GM12878 (cell line): Measurements from ENCODE around the gene C5. TPM values are rescaled to one million over a fixed set of nuclear protein-coding genes. Genes with fewer than 3 reads are reported as not detected.

Experiments
- ATF3 ChIP-seq: IDR thresholded peaks from 2 replicates; pipeline ENCODE4 v1.6.1; 2011; ENCODE audit warnings: low read depth, mild to moderate bottlenecking, low read length, moderate library complexity, borderline replicate concordance; ENCODE audit errors: extremely low read depth
- BCL3 ChIP-seq: IDR thresholded peaks from 2 replicates; pipeline ENCODE4 v1.6.1; 2011; ENCODE audit warnings: borderline replicate concordance, low read depth, mild to moderate bottlenecking, moderate library complexity, low read length; ENCODE audit not compliant: insufficient read depth, poor library complexity, severe bottlenecking
- BCLAF1 ChIP-seq: fragments of 450-650 bp; IDR thresholded peaks from 2 replicates; pipeline ENCODE4 v1.6.1; 2017; ENCODE audit warnings: antibody characterized with exemption, mild to moderate bottlenecking, moderate library complexity
- CEBPB ChIP-seq, 2 experiments: fragments of 150-350 bp in 1 of 2; IDR thresholded peaks; 2 replicates each; pipeline ENCODE4 v1.6.1; 2012 to 2014; ENCODE audit warnings: low read depth in 2 of 2, low read length in 2 of 2, borderline replicate concordance in 1 of 2, inconsistent platforms in 1 of 2
- DPF2 ChIP-seq: fragments of 450-650 bp; IDR thresholded peaks from 2 replicates; pipeline ENCODE4 v1.6.1; 2017; ENCODE audit warnings: mild to moderate bottlenecking
- E4F1 ChIP-seq: fragments of 450-650 bp; IDR thresholded peaks from 2 replicates; pipeline ENCODE4 v1.6.1; 2018; ENCODE audit warnings: borderline replicate concordance, mild to moderate bottlenecking; ENCODE audit not compliant: partially characterized antibody
- HDAC2 ChIP-seq: fragments of 200-600 bp; sonication (generic); IDR thresholded peaks from 2 replicates; pipeline ENCODE4 v1.6.1; 2017
- HDAC6 ChIP-seq: fragments of 200-600 bp; sonication (generic); IDR thresholded peaks from one replicate; pipeline ENCODE4 v1.8.0; 2017; ENCODE audit warnings: antibody characterized with exemption; ENCODE audit not compliant: unreplicated experiment
- IKZF1 ChIP-seq: fragments of 450-650 bp; conservative IDR thresholded peaks from 2 replicates; pipeline ENCODE4 v1.6.1; 2017; ENCODE audit warnings: antibody characterized with exemption, mild to moderate bottlenecking
- KDM1A ChIP-seq: fragments of 200-600 bp; sonication (generic); IDR thresholded peaks from 2 replicates; pipeline ENCODE4 v1.6.1; 2016; ENCODE audit warnings: borderline replicate concordance
- NFYA ChIP-seq: IDR thresholded peaks from 2 replicates; pipeline ENCODE4 v1.6.1; 2011; ENCODE audit warnings: low read depth, mild to moderate bottlenecking, low read length, improper control_type of control experiment, borderline replicate concordance
- NFYB ChIP-seq: IDR thresholded peaks from 2 replicates; pipeline ENCODE4 v1.6.1; 2011; ENCODE audit warnings: low read depth, mild to moderate bottlenecking, low read length, improper control_type of control experiment, moderate library complexity; ENCODE audit not compliant: insufficient read depth
- POLR2AphosphoS5 ChIP-seq: IDR thresholded peaks from 2 replicates; pipeline ENCODE4 v1.6.1; 2011; ENCODE audit warnings: mild to moderate bottlenecking, low read length, inconsistent platforms
- REST ChIP-seq: IDR thresholded peaks from 2 replicates; pipeline ENCODE4 v1.6.1; 2012; ENCODE audit warnings: mild to moderate bottlenecking, low read depth, low read length
- SMAD5 ChIP-seq: IDR thresholded peaks from 2 replicates; pipeline ENCODE4 v1.6.1; 2016; ENCODE audit warnings: antibody characterized with exemption, low read depth
- SUZ12 ChIP-seq: fragments of 200-600 bp; sonication (generic); IDR thresholded peaks from one replicate; pipeline ENCODE4 v1.6.1; 2018; ENCODE audit warnings: antibody characterized with exemption, mild to moderate bottlenecking; ENCODE audit not compliant: unreplicated experiment
- YBX1 ChIP-seq: fragments of 450-650 bp; IDR thresholded peaks from 2 replicates; pipeline ENCODE4 v1.6.1; 2016; ENCODE audit warnings: antibody characterized with exemption
- ZBED1 ChIP-seq: IDR thresholded peaks from 2 replicates; pipeline ENCODE4 v1.6.1; 2016; ENCODE audit warnings: borderline replicate concordance
- ZZZ3 ChIP-seq: IDR thresholded peaks from 2 replicates; pipeline ENCODE4 v1.6.1; 2011; ENCODE audit warnings: low read depth; ENCODE audit not compliant: control insufficient read depth, insufficient read length
- polyA plus RNA-seq, 11 experiments: library from polyadenylated mRNA; depleted of rRNA in 4 of 11; unstranded in 6 of 11; stranded (reverse) in 5 of 11; fragments of >200 nt; fragmentation: Nextera tagmentation in 4 of 11; fragmentation: Illumina TruSeq in 1 of 11; extraction: Ambion mirVana in 4 of 11; extraction: Trizol in 1 of 11; gene quantifications; 1 replicate in 1 of 11; 2 replicates in 10 of 11; pipeline versions ENCODE4 v1.2.1 to v1.2.3, GENCODE V29; 2011 to 2016; ENCODE audit warnings: inconsistent platforms in 2 of 11, missing spikeins in 2 of 11, low read depth in 1 of 11
- total RNA-seq, 4 experiments: library from RNA; depleted of rRNA in 3 of 4; stranded (reverse); fragments of >200 nt in 3 of 4; fragmentation: Illumina TruSeq in 1 of 4; extraction: Trizol in 1 of 4; gene quantifications; 2 replicates each; pipeline versions ENCODE4 v1.2.1 to v1.2.3, GENCODE V29; 2013 to 2021

Gene C5
- total and polyA plus RNA-seq, 10 of the 15 experiments (the other 5 are each of a cell fraction or from before 2014, with no cell fraction given) = 0.39 to 2.2 (median 1.2) TPM

GRCh38 chr9:121071756-121072421 lies 21.8 kb upstream of the C5 start (continued):
- no peak for TF ChIP-seq SMAD5
- TF ChIP-seq CEBPB (IDR thresholded peaks at IDR 0.05; ENCODE audit: borderline replicate concordance in 1 of 2, low read depth in 2 of 2, low read length in 2 of 2) = peak; percentile 80 to 87; a peak in 3 of 4 replicates
- no peak for TF ChIP-seq HDAC2
- TF ChIP-seq KDM1A = no peak
- no peak for TF ChIP-seq BCL3
- no peak for TF ChIP-seq NFYB
- TF ChIP-seq BCLAF1 = no peak
- TF ChIP-seq ZBED1 = no peak
- peak; percentile 28; the same call in 1 of the 2 replicates for TF ChIP-seq IKZF1
- no peak for TF ChIP-seq HDAC6
- TF ChIP-seq NFYA = no peak
- TF ChIP-seq REST = no peak
- TF ChIP-seq SUZ12 = no peak
- no peak for TF ChIP-seq E4F1
- peak; percentile 56; the same call in 1 of the 2 replicates for TF ChIP-seq DPF2
- no peak for TF ChIP-seq ZZZ3
- peak; percentile 65; the same call in 1 of the 2 replicates for TF ChIP-seq POLR2AphosphoS5
- no peak for TF ChIP-seq YBX1
- TF ChIP-seq ATF3 = no peak
